Measurements from ENCODE around the gene PTPRM. TPM values are rescaled to one million over a fixed set of nuclear protein-coding genes. Genes with fewer than 3 reads are reported as not detected.

Gene PTPRM
- total RNA-seq, 1 experiment from 2014 or later = 42.3 TPM

DNA sequence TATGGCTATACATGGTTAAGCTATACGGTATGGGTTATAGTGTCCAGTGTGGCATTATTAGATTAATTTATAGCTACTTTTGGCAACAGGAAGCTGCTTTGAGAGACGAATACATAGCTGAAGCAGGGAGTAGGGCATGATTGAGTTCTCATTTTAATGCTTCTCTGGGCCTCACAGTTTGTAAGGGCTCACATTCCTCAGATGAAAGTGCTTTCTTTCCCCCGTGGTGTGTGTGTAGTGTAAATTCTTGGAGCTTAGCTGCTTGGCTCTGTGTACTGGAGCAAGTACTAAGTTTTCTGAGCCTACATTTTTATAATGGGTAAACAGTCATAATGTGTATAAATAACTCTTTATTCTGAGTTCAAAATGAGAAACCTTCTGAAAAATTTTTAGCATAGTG, 173.7 kb downstream of the PTPRM start:
- H3K4me1 Mint-ChIP-seq (ENCODE audit: low read depth, unreplicated experiment) = peaks cover 10% of the 10 kb centered on the region
- TF ChIP-seq, protein P1, sequence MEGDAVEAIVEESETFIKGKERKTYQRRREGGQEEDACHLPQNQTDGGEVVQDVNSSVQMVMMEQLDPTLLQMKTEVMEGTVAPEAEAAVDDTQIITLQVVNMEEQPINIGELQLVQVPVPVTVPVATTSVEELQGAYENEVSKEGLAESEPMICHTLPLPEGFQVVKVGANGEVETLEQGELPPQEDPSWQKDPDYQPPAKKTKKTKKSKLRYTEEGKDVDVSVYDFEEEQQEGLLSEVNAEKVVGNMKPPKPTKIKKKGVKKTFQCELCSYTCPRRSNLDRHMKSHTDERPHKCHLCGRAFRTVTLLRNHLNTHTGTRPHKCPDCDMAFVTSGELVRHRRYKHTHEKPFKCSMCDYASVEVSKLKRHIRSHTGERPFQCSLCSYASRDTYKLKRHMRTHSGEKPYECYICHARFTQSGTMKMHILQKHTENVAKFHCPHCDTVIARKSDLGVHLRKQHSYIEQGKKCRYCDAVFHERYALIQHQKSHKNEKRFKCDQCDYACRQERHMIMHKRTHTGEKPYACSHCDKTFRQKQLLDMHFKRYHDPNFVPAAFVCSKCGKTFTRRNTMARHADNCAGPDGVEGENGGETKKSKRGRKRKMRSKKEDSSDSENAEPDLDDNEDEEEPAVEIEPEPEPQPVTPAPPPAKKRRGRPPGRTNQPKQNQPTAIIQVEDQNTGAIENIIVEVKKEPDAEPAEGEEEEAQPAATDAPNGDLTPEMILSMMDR (IDR thresholded peaks at IDR 0.05; ENCODE audit: unreplicated experiment) = no peak
- no peaks in the 10 kb centered on the region for H3K36me3 Mint-ChIP-seq (ENCODE audit: insufficient read depth, unreplicated experiment)
- H3K9me3 Mint-ChIP-seq (ENCODE audit: low read depth, unreplicated experiment) = peaks cover 10% of the 10 kb centered on the region
- BruUV-seq (replicated peaks) = no TSS peak
- intact Hi-C loops (cut with micrococcal nuclease; ENCODE audit: unreplicated experiment) = no loop called here
- CTCF ChIA-PET = interaction anchor here (0.5 kb wide), 1 partner anchor 646 kb away, joined by 3 read pairs; no protein-coding TSS in a partner anchor
- H3K27me3 Mint-ChIP-seq (ENCODE audit: unreplicated experiment) = no peaks in the 10 kb centered on the region
- no peak overlapping the region for H3K27ac Mint-ChIP-seq (ENCODE audit: unreplicated experiment)
- no peak for DNase-seq
- H3K4me3 Mint-ChIP-seq (ENCODE audit: low read depth, unreplicated experiment) = no peak overlapping the region

DNA sequence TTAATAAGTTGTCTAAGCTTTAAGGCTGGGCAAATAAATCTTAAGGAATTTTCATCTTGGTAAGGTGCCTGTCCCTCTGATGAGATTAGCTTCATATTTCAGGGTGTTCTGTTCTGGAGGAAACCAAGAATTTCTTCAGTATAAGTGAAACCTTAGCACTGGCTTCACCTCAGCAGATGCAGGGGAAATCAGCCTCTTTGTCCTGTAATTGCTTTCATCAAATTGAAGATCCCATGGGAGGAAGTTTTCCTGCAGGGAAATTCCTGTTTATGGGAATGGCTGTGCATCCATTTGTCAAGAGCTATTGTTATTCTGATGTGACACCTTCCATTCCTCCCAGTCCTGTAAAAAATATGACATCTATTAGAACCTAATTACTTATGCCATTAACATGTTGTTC, 174.5 kb downstream of the PTPRM start:
- TF ChIP-seq, protein P1 (IDR thresholded peaks at IDR 0.05; ENCODE audit: unreplicated experiment) = no peak
- H3K9me3 Mint-ChIP-seq (ENCODE audit: low read depth, unreplicated experiment) = peaks cover 13% of the 10 kb centered on the region
- no peak overlapping the region for H3K4me3 Mint-ChIP-seq (ENCODE audit: low read depth, unreplicated experiment)
- CTCF ChIA-PET = no interaction called here
- H3K36me3 Mint-ChIP-seq (ENCODE audit: insufficient read depth, unreplicated experiment) = no peaks in the 10 kb centered on the region
- H3K27ac Mint-ChIP-seq (ENCODE audit: unreplicated experiment) = no peak overlapping the region
- H3K4me1 Mint-ChIP-seq (ENCODE audit: low read depth, unreplicated experiment) = peaks cover 8% of the 10 kb centered on the region
- BruUV-seq (replicated peaks) = no TSS peak
- intact Hi-C loops (cut with micrococcal nuclease; ENCODE audit: unreplicated experiment) = no loop called here
- no peak for DNase-seq
- no peaks in the 10 kb centered on the region for H3K27me3 Mint-ChIP-seq (ENCODE audit: unreplicated experiment)

DNA sequence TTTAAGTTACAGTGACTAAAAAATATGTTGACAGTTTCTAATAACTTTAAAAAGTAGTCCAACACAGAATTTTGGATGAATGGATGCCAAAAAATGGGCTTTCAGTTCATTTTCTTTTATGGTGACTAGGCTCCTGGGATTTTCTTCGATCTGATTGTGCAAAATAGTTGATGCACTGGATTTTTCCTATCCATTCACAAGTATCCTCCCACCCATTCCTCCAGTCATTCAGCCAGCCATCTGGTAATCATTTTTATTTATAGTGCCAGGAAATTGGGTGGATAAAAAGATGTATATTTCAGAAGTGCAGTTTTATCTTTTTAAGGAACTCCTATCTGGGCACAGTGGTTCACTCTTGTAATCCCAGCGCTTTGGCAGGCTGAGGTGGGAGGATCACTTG, 175.1 kb downstream of the PTPRM start:
- no peak for DNase-seq
- H3K36me3 Mint-ChIP-seq (ENCODE audit: insufficient read depth, unreplicated experiment) = no peaks in the 10 kb centered on the region
- no peak overlapping the region for H3K4me3 Mint-ChIP-seq (ENCODE audit: low read depth, unreplicated experiment)
- TF ChIP-seq, protein P1 (IDR thresholded peaks at IDR 0.05; ENCODE audit: unreplicated experiment) = no peak
- peaks cover 6% of the 10 kb centered on the region for H3K4me1 Mint-ChIP-seq (ENCODE audit: low read depth, unreplicated experiment)
- no TSS peak for BruUV-seq (replicated peaks)
- H3K27ac Mint-ChIP-seq (ENCODE audit: unreplicated experiment) = no peak overlapping the region
- H3K27me3 Mint-ChIP-seq (ENCODE audit: unreplicated experiment) = no peaks in the 10 kb centered on the region
- CTCF ChIA-PET = no interaction called here
- intact Hi-C loops (cut with micrococcal nuclease; ENCODE audit: unreplicated experiment) = no loop called here
- H3K9me3 Mint-ChIP-seq (ENCODE audit: low read depth, unreplicated experiment) = peaks cover 13% of the 10 kb centered on the region

DNA sequence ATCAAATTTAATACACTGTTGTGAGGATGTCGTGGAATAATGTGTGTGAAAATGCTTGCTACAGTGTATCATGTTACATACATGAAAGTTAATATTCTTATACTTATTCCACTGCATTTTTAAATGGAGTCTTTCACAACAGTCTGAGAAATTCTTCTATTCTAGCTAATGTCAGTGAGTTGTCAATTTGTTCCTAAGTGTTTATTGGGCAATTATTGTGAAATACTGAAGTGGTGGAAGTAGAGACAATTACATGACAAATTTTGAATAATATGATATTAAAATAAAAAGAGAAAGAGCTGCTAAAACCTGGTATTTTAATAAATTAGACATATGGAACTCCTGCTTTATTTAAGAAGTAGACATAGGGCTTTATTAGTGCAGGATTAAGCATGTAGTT, 176.1 kb downstream of the PTPRM start:
- Mint-ChIP-seq H3K27me3 (ENCODE audit: unreplicated experiment) (no peaks in the 10 kb centered on the region), H3K4me3 (ENCODE audit: low read depth, unreplicated experiment) (no peak overlapping the region), H3K27ac (ENCODE audit: unreplicated experiment) (no peak overlapping the region), H3K4me1 (ENCODE audit: low read depth, unreplicated experiment) (no peaks in the 10 kb centered on the region), H3K36me3 (ENCODE audit: insufficient read depth, unreplicated experiment) (no peaks in the 10 kb centered on the region), H3K9me3 (ENCODE audit: low read depth, unreplicated experiment) (peaks cover 12% of the 10 kb centered on the region)
- CTCF ChIA-PET = no interaction called here
- TF ChIP-seq, protein P1 (IDR thresholded peaks at IDR 0.05; ENCODE audit: unreplicated experiment) = no peak
- intact Hi-C loops (cut with micrococcal nuclease; ENCODE audit: unreplicated experiment) = no loop called here
- BruUV-seq (replicated peaks) = no TSS peak
- DNase-seq = no peak

Data from Calu3 (cell line).